DMS153 treated with DMSO at 0.1 percent for 48 hours (cell line): ENCODE measurements around the gene MROH9.

Source experiments
- DNase-seq: peaks from one replicate; lab custom pipeline; 2025; ENCODE audit not compliant: unreplicated experiment; lab: John Stamatoyannopoulos, UW

The MROH9 gene

DNA sequence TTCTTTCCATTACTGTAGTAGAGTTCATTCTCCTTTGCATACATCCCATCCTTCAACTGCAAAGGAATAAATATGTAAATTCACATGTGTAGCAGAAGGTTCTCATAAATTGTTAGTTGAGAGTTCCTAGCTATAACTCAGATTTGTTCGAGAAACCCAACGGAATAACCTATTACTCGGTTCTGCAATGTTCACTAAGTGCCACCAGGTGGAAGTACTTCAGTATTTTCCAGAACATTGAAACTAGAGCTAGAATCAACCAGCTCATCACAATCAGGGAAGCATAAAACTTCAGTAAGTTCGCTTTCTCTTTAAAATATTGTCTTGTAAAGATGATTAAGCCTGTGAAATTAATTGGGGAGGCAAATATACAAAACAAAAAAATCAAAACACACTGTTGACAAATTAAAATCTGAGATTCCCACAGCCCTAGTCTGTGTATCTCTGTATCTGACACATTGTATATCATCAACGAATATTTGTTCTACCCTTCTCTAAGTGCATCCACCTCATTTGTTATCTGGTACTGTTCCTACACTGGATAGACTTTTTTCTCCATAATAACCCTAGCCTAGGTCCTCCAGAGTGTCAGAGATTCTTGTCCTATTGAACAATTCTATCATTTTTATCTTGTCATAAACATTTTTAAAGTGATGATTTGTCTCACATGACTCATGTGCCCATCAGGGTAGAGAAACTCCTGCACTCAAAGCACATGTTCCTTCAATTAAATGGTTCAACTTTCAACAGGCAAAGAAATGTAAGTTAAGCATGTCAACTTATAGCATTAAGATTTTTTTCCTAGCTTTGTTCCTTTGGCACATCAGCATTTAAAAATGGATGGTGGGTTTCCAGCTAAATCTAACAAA lies 31.9 kb downstream of the MROH9 start:
- peak; percentile 39 for DNase-seq

DNA sequence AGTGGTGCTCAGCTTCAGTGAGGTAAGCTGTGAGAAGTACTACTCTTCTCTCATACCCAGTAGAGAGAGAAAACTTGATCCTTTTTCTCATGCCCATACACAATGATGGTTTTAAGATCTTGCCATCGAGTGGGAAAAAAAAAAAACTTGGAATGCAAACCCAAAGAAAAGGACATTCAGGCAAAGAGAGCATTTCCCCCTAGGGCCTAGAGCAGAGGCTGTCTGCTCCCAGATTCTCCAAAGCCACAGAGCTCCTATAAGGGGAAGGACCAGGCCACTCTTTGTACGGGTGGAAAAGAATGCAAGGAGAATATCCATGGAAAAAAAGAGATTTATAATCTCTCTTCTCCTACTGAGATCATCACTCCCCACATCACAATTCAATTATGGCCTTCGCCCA lies 34.9 kb downstream of the MROH9 start:
- no peak for DNase-seq

DNA sequence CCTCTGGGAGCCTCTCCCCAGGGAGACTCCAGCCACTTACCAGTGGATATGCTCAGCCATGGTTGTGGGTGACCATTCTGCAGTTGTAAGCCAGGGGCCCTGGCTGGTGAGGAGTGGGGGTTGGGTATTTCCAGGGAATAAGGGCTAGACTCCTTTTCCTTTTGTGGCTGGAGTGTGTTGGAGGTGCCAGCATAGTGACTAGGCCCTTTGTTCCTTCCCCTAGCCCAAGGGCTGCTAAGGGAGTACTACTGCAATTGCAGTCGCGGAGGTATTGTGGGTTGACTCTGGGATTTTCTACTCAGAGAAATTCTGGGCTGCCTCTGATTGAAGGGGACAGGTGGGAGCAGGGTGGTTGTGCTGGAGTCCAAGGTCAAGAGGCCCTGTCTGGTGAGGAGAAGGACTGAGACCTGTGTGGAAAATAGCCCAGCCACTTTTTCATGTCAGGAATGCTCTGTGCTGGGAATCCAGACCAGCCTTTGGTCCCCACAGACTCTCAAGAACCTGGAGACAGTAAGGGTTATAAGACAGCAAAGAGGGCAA lies 43.1 kb downstream of the MROH9 start:
- DNase-seq: no peak

DNA sequence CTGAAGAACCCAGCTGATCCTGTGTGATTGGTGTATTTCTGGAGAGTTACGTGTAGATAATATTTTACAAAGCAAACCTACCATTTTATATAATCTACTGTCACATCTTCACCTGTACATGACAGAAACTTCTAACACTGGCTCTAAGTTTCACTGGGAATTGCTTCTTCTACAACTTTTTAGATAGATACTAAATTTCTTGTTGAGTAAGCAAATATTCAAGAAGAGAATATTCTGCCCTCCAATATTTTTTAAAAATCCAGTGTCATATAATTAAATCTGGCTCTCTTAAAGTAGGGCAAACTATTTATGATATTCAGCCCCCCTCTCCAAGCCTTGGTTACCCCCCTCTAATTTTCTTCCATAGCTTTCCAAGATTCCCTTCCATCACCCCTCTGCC lies 50.1 kb downstream of the MROH9 start:
- DNase-seq: no peak

DNA sequence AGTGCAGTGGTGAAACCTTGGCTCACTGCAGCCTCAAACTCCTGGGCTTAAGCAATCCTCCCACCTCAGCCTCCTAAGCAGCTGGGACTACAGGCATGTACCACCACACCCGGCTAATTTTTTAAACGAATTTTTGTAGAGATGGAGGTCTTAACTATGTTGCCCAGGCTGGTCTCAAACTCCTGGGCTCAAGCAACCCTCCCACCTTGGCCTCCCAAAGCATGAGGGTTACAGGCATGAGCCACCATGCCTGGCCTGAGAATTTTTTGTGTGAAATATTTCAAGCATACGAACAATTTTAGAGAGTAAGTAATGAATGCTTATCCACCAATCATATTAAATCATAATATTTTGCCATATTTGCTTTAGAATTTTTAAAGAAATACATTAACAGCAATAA lies 51.6 kb downstream of the MROH9 start:
- no peak for DNase-seq

DNA sequence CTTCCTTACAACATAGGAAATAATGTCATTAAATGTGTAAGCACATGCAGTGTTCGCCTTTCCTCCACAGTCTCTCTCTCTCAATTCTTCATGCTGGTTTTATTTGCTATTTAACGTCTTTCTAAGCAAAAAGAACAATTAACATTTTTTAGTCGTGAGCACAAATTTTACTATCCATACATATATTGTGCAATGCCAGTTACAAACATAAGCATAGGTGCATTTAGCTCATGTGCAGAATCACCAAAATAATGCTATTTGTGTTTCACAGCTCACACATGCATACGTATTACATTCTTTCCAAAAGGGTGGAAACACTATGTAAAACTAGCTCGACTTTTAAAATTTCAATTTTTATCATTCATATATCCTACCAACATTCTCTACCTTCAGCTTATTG lies 52.1 kb downstream of the MROH9 start:
- no peak for DNase-seq

DNA sequence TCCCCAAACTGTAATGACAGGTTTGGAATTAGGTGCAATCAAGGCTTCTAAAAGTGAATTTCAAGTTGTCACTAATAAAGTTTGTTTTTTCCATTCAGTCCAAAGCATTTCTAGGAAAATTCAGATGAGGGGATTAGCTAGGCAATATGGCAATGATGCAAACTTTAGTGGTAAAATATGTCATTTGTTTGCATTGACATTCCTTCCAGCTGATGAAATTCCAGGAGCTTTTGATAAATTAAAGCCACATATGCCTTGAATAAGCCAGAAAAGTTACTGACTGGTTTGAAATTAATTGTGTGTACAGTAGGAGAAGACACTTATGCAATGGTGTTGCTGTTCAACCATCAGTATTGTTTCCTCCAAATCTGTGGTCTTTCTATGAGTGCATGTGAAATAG lies 57.8 kb downstream of the MROH9 start:
- DNase-seq: no peak

DNA sequence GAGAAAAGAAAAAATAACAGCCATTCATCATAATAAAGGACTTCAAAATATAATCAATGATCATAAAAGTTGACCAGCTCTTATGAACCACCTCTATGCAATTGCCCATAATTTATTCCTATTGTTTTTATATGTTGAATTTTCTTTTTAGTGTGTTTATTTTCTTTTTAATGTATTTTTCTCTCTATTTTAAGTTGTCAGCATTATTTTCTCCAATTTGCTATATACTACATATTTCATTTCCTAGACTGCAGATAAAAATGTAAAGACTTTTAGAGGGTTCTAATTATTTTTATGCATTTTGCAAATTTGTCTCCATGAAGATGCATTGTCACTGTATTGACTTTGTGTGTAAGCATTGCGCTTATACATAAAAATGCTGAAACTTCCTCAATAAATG lies 58.4 kb downstream of the MROH9 start:
- no peak for DNase-seq

DNA sequence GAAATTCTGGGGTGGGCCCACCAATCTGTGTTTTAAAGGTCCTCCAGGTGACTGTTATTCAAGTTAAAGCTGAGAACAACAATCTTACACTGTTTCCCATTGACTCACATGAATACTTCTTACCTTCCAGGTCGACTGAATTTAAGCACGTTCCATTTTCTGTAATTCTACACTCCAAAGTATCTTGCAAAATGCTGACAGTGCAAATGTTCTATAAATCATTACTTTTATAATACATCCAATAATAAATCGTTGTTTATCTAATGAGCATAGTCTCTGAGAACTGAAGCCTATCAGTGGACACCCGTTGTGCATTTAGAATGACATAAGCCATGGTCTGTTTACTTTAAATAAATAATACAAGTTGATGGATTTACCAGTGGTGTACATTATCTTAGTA lies 79.5 kb downstream of the MROH9 start:
- DNase-seq: no peak

DNA sequence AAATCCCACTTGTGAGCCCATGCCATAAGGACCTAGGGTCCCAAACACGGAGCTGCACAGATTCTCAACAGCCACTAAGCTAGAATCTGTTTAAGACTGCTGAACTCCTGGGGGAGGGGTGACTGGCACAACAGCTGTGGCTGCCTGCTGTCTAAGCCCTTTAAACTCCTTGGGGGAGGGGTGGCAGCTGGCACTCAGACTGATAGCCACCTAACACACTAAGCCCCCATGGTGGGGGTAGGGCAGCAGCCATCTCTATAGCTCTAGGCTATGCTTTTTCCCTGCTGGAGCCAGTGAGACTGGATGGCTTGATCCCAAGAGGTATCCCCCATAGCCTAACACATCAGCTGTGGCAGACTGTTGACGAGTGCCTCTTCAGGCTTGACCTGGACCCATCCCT lies 82.1 kb downstream of the MROH9 start:
- no peak for DNase-seq

DNA sequence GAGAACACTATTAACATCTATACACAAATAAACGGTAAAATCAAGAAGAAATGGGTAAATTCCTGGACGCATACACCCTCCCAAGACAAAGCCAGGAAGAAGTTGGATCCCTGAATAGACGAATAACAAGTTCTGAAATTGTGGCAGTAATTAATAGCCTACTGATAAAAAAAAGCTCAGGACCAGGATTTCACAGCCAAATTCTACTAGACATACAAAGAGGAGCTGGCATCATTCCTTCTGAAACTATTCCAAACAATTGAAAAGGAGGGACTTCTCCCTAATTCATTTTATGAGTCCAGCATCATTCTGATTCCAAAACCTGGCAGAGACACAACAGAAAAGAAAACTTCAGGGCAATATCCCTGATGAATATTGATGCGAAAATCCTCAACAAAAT lies 84.6 kb downstream of the MROH9 start:
- no peak for DNase-seq

DNA sequence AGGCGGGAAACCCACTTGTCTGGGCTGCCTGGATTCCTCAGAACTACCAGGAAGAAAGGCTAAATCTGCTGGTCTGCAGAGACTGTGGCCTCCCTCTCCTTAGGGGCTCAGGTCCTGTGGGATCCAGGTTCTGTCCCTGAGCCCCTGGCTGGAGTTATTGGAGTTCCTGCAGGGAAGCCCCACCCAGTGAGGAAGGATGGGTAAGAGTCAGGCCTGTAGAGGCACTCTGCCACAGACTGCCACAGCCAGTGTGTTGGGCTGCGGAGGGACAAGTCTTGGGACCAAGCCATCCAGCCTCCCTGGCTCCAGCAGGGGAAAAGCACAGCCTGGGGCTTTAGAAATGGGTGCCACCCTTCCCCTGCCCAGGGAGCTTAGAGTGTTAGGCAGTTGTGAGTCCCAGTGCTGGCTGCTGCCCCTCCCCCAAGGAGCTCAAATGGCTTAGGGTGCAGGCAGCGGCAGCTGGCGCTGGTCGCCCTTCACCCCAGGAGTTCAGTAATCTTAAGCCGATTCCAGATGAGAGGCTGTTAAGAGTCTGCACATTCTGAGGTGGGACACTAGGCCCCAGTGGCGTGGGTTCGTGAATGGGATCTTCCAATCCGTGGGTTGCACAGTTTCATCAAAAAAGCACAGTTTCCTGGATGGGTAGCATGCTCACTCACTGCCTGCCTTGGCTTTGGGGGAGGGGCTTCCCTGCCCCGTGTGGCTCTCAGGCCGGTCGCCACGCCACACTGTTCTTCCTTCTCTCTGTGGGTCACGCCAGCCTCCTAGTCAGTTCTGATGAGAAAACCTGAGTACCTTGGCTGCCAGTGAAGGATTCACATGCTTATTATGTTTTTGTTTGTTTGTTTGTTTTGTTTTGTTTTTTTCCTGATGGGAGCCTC lies 97.7 kb downstream of the MROH9 start:
- no peak for DNase-seq

DNA sequence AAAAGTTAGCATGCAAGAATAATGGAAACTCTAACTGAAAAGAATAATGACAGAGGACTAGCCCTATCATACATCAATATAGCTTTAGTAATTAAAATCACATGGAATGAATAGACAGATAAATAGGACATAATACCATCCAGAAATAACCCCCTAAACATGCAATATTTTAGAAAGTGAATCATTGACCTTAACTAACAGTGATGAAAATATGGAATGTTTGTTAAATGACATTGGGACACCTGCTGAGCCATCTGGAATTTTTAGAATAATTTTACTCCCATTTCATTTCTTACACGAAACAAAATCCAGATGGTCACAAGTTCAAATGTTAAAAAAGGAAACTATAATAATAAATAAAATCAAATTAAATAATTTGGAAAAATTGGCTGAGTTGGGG lies 102.3 kb downstream of the MROH9 start:
- DNase-seq: no peak

DNA sequence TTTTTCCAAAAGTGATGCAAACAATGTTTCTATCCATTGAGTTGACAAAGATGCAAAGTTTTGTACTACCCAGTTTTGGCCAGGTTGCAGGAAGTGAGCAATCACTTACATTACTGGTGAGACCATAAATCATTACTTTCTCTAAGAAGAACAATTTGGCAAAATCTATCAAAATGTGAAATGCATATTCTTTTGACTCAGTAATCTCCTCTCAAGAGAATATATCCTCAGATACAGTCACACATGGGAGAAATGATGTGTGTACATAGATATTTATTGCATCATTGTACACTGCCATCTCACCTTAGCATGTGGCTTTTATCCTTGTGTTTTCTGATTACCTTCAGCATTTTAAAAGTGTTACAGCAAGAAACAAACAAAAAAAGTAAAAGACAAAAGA lies 103.0 kb downstream of the MROH9 start:
- no peak for DNase-seq

DNA sequence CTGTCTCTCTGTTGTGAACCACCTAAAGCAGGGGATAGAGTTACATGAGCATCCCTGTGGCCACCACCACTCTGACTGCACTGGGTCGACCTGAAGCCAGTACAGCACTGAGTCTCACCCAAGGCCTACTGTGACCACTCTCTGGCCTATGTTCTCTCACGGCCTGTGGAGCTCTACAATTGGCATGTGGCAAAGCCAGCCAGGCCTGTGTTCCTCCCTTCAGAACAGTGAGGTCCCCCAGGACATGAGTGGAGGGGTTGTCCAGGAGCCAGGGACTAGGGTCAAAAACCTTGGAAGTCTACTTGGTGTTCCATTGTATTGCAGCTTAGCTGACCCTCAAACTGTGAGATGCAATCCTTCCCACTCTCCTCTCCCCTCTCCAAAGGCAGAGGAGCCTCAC lies 112.7 kb downstream of the MROH9 start:
- DNase-seq: no peak

DNA sequence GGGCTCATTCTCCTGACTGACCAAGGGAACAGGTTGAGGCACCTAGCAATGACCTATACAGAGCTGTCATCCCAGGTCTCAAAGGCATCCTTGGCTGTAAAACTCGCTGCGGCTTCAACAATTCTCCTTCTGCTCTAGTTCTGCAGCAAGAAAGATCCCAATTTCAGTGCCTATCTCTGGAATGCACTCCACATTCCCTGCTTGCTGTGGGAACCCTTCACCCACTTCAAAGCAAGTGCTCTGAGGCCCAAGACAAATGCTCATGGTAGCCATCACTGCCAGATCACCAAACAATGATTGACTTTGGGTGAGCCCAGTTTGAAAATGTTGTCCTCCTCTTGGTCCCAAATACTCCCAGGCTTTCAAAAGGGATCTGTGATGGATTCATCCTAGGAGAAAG lies 117.6 kb downstream of the MROH9 start:
- no peak for DNase-seq

DNA sequence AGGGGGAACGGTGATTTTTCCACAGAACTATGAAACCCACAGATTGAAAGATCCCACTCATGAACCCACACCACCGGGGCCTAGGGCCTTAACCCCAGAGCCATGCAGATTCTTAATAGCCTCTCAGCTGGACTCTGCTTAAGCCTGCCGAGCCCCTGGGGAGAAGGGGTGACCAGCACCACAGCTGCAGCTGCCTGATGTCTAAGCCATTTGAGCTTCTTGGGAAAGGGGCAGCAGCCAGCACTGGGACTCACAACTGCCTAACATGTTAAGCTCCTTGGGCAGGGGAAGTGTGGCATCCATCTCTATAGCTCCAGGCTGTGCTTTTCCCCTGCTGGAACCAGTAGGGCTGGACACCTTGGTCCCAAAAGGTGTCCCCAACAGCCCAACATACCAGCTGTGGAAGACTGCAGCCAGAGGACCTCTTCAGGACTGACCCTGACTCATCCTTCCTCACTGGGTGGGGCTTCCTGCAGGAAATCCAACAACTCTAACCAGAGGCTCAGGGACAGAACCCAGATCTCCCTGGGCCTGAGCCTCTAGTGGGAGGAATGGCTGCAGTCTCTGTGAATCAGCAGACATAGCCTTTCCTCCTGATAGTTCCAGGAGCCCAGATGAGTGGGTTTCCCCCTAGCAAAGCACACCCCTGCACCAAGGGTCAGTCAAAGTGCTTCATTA lies 120.8 kb downstream of the MROH9 start:
- no peak for DNase-seq

DNA sequence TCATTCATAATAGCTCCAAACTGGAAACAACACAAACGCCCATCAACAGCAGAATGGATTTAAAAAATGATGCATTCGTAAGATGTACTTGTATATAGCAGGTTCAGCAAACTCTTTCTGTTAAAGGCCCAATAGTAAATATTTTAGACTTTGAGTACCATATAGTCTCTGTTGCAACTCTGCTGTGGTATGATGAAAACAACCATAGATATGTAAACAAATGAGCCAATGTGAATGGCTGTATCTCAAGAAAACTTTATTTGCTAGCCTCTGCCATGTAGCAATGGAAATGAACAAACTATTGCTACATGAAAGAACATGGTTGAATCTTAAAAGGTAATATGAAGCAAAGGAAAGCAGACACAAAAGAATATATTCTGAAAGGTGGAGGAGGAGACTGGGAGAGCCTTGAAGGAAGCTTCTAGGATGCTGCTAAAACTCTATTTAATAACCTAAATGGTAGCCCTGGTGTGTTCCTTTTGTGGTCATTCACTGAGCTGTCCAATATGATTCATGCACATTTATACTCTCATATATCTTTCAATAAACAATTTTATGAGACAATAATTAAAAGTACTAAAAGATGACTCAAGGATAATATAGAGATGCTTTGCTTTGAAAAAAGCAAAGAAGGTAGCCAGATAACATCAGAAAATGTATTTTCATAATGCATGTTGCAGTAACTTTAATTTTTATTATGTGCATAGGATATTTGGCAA lies 126.2 kb downstream of the MROH9 start:
- DNase-seq: no peak

DNA sequence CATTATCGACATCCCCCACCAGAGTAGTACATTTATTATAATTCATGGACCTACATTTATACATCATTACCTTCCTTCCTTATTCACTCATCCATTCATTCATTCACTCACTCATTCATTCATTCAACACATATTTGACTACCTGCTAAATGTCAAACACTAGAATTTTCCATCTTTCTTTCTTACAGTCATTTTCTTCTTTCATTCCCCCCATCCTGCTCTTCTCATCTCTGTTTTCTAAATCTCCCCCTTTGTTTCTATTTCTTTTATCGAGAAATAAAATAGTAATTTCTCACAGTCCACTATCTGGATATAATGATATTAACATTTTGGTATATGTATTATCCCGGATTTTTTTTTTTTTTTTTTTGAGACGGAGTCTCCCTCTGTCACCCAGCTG lies 127.6 kb downstream of the MROH9 start:
- no peak for DNase-seq

DNA sequence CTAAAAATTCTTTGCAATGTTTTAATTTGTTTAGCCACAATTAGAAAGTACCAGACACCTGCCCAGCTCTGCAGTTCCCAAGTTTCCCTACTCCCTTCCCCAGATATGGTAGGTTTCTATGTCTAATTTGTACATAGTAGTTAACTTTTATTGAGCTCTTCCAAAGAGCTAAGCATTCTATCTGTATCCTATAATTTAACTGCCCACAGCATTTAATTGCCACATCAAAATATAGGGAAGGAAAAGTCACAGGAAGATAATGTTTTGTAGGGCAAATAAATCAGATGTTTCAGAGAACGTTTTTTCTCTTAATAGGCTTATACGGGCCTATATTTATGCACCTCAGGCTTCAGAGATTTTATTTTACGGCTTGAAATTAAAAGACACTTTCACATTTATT lies 139.7 kb downstream of the MROH9 start:
- DNase-seq: no peak

DNA sequence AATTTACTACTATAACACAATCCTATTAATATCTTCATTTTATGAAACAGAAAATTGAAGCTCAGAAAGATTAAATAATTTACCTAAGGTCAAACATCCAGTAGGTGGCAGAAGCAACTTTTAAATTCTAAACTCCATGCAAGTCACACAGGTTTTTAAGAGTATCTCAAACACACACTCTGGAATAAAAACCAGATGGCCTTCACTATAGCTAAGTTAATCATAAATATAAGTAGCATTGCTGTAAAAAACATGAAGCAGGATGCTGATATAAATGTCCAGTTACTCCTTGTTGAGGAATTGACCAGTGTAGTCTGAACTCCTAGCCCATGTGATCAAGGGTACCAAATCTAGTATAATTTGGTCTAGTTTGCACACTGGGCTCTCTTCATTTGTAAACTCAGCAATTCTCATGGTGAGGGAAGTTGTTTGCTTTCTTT lies 146.0 kb downstream of the MROH9 start:
- DNase-seq: peak; percentile 19
